Activated CD4-positive, alpha-beta T cell treated with anti-CD3 and anti-CD28 coated beads, Interleukin-10, Interleukin-2, amounts not matched to agents 100 ng/mL and 50 ng/mL, durations not matched to agents 16 hours and 8 hours (primary cell): Measurements from ENCODE around the gene TANGO2.
A peak's percentile ranks its signal among the peaks of the same experiment; 100 is the strongest.

Experiments
- DNase-seq: peaks from one replicate; pipeline ENCODE4 v3.0.0-alpha.2; 2020

The TANGO2 gene

DNA sequence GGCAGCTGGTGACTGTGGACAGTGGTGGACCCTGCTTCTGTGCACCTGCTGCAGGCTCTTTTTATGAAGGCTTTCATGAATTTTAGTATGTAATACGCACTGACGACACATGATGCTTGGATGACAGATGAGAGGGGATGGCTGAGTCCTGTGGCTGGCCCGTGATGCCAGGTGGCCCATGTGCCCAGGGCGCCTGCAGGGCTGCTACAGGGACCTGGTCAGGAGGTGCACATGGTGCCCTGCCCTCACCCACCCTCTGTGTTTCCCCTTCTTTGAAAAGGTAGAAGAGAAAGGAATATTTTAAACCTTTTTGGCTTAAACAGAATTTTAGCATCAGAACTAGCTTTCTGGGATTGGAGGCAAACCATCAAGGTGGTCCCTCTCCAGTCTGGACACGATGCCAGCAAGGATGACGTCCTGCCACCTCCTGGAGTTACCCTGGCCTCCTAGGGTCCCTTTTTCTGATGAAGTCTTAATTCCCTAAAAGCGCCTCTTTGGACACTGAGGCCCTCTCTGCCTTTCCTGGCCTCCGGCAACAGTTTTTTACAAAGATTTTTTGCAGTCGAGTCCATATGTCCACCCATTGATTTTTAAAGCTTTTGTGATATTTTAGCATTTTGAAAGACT lies 89.6 kb downstream of the TANGO2 start:
- no peak for DNase-seq

DNA sequence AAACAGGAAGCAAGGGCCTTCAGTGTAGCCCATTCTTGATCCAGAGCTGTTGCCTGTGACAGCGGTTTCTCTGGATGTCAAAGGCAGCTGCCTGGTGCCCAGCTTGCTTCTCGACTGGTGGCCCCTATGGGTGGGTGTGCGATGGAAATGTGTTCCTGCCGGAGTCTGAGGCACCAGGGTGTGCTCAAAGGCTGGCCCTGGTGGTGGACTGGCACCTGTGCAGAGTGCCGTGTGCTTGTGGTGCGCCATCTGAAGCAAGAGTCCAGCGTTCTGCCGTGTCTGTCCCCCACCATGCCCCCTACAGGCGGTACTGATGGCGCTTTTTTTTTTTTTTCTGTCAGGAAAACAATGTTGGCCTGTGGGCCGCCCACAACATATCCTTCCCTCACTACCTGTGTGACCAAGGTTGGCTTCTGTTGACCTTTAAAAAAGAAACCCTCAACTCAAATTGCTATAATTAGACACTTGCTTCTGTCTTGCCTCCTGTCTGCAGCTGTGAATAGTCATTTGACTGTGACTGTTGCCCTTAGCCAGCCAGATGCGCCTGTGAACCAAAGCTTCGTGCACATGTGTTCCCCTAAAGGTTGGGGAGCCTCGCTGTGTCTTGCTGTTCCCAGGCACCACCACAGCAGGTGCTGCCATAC lies 90.3 kb downstream of the TANGO2 start:
- DNase-seq = peak; percentile 54

DNA sequence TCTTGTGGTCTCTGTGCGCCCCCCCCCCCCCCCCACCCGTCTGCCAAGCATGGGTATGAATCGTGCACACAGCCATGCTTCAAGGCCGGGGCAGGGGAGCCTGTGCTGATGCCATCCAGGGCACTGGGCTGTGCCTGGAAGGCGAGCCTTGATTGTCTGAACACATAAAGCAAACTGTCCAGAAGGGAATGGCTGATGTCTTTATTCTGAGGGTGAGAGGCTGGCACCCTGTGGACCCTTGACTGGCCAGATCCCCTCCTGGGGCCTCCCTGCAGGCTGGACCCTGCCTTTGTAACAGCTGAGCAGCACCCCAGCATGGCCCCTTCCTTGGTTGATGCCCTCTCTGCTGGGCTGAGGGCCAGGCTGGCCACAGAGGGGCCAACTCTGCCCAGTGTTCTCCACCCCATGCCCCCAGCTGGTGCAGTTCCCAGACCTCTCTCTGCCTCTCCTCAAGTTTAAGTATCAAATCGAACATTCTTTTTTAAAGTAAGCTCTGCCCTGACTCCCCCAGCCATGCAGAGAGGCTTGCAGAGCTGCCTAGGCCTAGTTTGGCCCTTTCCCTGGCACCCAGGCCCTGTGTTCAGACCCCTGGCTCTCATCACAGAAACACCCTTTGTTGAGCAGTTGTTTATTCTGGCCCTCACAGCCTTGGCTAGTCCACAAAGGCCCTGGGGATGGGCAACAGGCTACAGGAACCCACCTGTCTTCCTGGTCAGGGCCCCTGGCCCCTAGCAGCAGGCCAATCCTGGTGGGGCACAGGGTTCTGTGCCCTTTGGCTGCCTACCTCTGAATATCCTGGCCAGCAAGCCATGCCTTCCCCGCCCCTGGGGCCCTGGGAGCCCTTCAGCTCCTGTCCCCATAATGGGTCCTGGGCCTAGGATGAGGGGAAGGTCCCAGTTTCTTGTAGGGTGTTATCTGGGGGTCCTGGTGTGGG lies 91.0 kb downstream of the TANGO2 start:
- no peak for DNase-seq

DNA sequence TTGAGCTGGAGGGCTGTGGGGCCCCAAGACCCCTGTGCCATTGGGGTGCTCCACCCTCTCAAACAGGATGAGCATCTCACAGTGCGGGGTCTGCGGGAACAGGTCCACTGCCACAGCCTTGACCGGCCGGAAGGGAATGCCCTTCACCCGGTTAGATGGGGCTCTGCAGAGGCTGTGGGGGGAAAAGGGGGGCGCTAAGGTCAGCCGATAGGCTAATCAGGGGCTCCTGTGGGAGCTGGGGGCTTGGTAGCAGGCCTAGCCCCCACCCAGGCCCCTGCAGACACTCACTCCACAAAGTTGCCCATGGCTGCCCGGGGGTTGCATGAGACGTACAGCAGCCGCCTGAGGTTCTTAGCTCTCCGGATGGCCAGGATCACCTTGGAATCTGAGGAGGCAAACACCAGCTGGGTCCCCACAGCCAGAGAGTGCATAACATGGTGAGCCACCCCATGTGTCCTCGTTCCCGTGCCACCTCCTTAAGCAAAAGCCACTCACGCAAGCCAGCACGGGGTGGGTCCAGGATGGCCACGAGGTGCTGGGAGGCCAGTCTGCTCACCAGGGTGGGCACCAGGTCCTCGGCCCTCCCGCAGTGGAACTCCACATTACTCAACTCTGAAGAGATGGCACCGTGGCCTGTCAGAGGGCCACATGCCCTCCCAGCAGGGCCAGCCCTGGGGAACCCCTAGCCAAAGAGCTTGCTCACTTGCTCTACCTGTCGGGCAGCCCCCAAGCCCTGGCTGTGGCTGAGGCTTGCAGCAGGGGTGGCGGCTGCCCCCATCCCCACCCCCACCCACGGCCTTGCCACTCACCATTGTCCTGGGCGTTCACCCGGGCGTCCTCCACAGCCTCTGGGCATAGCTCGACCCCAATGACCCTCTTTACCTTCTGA lies 92.0 kb downstream of the TANGO2 start:
- DNase-seq = no peak

DNA sequence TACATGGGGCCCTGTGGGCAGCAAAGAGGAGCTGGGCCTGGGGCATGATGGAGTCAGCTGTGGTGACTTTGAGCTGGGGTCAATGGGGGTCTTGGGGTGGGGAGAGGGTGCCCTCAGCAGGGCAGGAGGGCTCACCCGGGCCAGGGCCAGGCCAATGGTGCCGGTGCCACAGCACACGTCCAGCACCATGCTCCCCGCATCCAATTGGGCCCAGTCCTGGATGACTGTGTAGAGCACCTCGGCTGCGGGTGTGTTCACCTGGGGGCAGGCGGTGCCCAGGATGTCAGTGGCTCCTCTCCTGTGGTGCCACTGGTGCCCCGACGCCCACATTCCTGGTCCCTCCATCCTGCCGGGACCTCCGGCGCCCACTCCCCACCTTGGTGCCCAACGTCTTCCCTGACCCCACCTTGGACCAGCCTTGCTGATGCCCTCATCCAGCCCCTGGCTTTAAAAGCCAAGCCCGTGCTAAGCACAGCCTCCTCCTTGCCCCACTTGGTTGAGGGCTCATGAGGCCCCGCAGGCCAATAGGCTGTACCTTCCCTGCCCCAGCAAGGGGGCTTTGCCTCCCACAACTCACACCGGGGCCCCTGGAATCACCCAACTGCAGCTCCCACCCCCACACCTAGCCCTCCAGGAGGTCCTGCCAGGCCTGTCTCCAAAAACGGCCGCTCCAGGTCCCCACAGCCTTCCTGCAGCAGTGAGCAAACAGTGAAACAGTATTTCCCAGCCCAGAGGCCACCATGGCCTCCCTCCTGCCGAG lies 92.8 kb downstream of the TANGO2 start:
- DNase-seq = no peak

DNA sequence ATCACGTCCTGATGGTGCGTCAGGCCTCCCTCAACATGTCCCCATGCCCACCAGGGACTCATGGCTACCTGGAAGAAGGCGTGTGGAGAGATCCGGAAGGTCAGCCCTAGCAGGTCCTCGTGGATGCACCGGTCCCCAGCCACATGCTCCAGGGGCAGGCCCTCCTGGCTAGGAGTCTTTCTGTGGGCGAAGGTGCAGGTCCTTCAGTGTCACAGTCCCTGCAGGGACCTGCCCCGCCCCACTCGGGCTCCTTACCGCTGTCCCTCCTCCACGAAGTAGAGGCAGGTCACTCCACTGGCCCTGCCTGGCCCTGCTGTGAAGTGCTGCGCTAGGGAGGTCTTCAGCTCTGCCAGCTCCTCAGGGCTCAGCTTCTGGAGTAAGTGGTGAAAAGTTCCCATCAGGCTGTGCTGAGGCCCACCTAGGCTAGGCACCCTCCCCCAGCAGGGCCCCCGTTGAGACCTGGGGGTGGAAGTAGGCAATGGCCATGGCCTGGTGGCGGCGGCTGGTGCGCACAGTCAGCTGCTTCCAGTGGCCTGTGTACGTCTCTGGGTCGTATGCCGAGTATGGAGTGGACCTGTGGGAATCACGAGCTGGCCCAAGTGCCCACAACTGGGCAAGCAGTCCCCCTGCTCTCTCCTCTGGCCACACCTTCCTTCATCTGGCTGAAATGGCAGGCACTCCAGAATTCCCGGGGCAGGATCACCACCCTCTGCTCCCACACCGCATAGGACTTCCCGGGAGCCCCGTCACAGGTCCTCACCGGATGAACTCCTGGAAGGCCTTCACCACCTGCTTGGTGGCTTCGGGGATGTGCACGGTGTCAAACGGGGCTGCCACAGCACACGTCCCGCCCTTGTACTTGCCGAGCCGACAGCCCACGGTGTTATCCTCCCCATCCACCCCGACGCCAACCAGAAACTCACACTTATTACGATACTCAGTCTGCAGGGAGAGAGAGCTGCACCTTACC lies 93.9 kb downstream of the TANGO2 start:
- DNase-seq = no peak

DNA sequence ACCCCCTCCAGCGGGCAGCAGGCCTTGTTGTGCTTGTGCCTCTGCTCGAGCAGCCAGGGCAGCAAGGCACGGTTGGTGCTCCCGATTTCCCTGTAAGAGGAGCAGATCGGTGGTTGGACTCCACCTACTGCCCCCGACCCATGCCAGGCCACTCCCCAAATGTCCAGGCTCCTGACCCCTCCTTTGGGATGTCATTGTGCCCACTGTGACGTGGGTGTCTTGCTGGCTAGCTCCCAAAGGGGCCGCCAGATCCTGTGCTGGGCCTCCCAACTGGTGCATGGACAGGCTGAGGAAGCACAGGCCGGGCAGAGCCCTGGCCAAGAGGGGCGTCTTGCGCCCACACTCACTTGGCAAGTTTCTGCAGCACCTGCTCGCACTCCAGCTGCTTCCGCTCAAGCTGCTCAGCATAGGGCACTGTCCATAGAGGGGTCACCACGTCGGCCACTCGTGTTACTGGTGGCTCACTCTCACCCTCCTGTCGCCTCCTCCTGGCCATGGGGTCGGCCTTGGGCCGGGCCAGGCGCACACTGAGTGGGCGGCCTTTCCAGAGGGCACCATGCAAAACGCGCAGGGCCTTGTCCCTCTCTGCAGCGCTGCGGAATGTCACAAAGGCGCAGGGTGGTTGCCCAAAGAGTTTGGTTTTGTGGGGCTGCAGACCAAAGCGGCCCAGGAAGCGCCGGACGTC lies 94.9 kb downstream of the TANGO2 start, which contains the start of gene RANBP1:
TSS of gene RANBP1 (plus strand) at position 414 of the 685 bp plus-strand sequence. CDS start at position 495, 81 bp downstream.
- DNase-seq = no peak

DNA sequence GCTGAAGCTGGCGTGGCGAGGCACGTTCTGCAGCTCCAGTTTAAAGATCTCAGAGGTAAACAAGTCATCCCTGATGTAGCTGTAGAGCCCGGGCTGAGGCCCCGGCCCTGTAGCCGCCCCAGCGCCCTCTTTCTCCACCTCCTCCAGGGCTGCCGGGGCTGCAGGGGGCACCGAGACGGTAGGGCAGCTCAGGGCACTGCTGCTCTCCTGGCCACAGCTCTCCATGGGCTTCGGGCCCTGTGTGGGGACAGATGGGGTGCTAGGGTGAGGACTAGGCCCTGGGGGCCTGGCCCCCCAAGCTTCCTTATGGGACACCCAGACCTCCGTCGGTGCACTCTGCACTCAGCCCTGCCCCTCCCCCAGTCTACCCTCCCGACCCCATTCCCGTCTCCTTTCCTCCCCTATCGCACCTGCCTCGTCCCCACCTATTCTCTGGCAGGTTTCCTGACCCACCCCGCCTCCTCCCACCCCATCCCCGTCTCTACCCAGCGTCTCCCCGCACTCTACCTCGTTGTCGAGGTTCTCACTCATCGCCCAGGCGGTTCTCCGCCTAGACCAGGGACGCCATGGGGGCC lies 95.6 kb downstream of the TANGO2 start:
- no peak for DNase-seq
